ENCODE data around the gene DEK.

The DEK gene

GRCh38 chr6:18212231-18212630, 52.1 kb downstream of the DEK start:
- TF ChIP-seq POLR2AphosphoS5 (IDR thresholded peaks at IDR 0.05; ENCODE audit: low read depth, low read length) (no peak), TAF1 (IDR thresholded peaks at IDR 0.05; ENCODE audit: borderline replicate concordance, insufficient read depth, low read length) (no peak), REST (IDR thresholded peaks at IDR 0.05; ENCODE audit: insufficient read depth in 1 of 2, low read depth in 2 of 2, low read length in 2 of 2) (no peak), SIN3A (IDR thresholded peaks at IDR 0.05; ENCODE audit: borderline replicate concordance, insufficient read depth, low read length) (no peak)

- TF ChIP-seq REST (IDR thresholded peaks at IDR 0.05; ENCODE audit: insufficient read depth in 1 of 2, low read depth in 2 of 2, low read length in 2 of 2) (no peak), POLR2AphosphoS5 (IDR thresholded peaks at IDR 0.05; ENCODE audit: low read depth, low read length) (no peak), FOXP2 (optimal IDR thresholded peaks at IDR 0.05; ENCODE audit: borderline replicate concordance, extremely low read depth, extremely low read length, insufficient read depth) (no peak), TAF1 (IDR thresholded peaks at IDR 0.05; ENCODE audit: borderline replicate concordance, insufficient read depth, low read length) (no peak), SIN3A (IDR thresholded peaks at IDR 0.05; ENCODE audit: borderline replicate concordance, insufficient read depth, low read length) (no peak)
Observed at GRCh38 chr6:18211338-18211737, 53.0 kb downstream of the DEK start.

- TF ChIP-seq REST (IDR thresholded peaks at IDR 0.05; ENCODE audit: insufficient read depth in 1 of 2, low read depth in 2 of 2, low read length in 2 of 2) (no peak), TAF1 (IDR thresholded peaks at IDR 0.05; ENCODE audit: borderline replicate concordance, insufficient read depth, low read length) (no peak), POLR2AphosphoS5 (IDR thresholded peaks at IDR 0.05; ENCODE audit: low read depth, low read length) (no peak), FOXP2 (optimal IDR thresholded peaks at IDR 0.05; ENCODE audit: borderline replicate concordance, extremely low read depth, extremely low read length, insufficient read depth) (no peak), SIN3A (IDR thresholded peaks at IDR 0.05; ENCODE audit: borderline replicate concordance, insufficient read depth, low read length) (no peak)
Observed at GRCh38 chr6:18210707-18211106, 53.6 kb downstream of the DEK start.

GRCh38 chr6:18209539-18210197, 54.7 kb downstream of the DEK start:
- TF ChIP-seq FOXP2 (optimal IDR thresholded peaks at IDR 0.05; ENCODE audit: borderline replicate concordance, extremely low read depth, extremely low read length, insufficient read depth): no peak
- TF ChIP-seq TAF1 (IDR thresholded peaks at IDR 0.05; ENCODE audit: borderline replicate concordance, insufficient read depth, low read length): no peak
- no peak for TF ChIP-seq SIN3A (IDR thresholded peaks at IDR 0.05; ENCODE audit: borderline replicate concordance, insufficient read depth, low read length)
- TF ChIP-seq REST (IDR thresholded peaks at IDR 0.05; ENCODE audit: insufficient read depth in 1 of 2, low read depth in 2 of 2, low read length in 2 of 2): no peak
- no peak for TF ChIP-seq POLR2AphosphoS5 (IDR thresholded peaks at IDR 0.05; ENCODE audit: low read depth, low read length)

- no peak for TF ChIP-seq TAF1 (IDR thresholded peaks at IDR 0.05; ENCODE audit: borderline replicate concordance, insufficient read depth, low read length)
- TF ChIP-seq FOXP2 (optimal IDR thresholded peaks at IDR 0.05; ENCODE audit: borderline replicate concordance, extremely low read depth, extremely low read length, insufficient read depth): no peak
- no peak for TF ChIP-seq SIN3A (IDR thresholded peaks at IDR 0.05; ENCODE audit: borderline replicate concordance, insufficient read depth, low read length)
- TF ChIP-seq REST (IDR thresholded peaks at IDR 0.05; ENCODE audit: insufficient read depth in 1 of 2, low read depth in 2 of 2, low read length in 2 of 2): no peak
- TF ChIP-seq POLR2AphosphoS5 (IDR thresholded peaks at IDR 0.05; ENCODE audit: low read depth, low read length): no peak
Observed at GRCh38 chr6:18207949-18208348, 56.4 kb downstream of the DEK start.
